H1 (cell line): Measurements from ENCODE around the gene RAB30. TPM values are rescaled to one million over a fixed set of nuclear protein-coding genes. Genes with fewer than 3 reads are reported as not detected.

Source experiments
- ATF2 ChIP-seq: IDR thresholded peaks from 2 replicates; pipeline ENCODE4 v1.6.1; 2012; ENCODE audit warnings: low read length, inconsistent platforms
- CHD7 ChIP-seq: fragments of 300-600 bp; sonication (generic); IDR thresholded peaks from 2 replicates; pipeline ENCODE4 v1.7.1; 2012; ENCODE audit warnings: low read length, moderate library complexity, mild to moderate bottlenecking, inconsistent platforms; ENCODE audit not compliant: insufficient replicate concordance
- KDM4A ChIP-seq: IDR thresholded peaks from one replicate; pipeline ENCODE4 v1.7.1; 2012; ENCODE audit warnings: low read depth, mild to moderate bottlenecking, moderate library complexity, low read length, inconsistent platforms; ENCODE audit not compliant: severe bottlenecking
- TAF7 ChIP-seq: optimal IDR thresholded peaks from 2 replicates; pipeline ENCODE3; 2011; ENCODE audit warnings: low read depth, mild to moderate bottlenecking, inconsistent platforms, low read length, moderate library complexity, borderline replicate concordance
- USF2 ChIP-seq: IDR thresholded peaks from 2 replicates; pipeline ENCODE4 v1.6.1; 2011; ENCODE audit warnings: low read length, improper control_type of control experiment
- polyA plus RNA-seq, 7 experiments: library from polyadenylated mRNA; depleted of rRNA in 3 of 7; stranded (reverse) in 5 of 7; unstranded in 2 of 7; fragments of >200 nt in 5 of 7; fragments of 200-250 nt in 2 of 7; gene quantifications; 1 replicate in 5 of 7; 2 replicates in 1 of 7; 4 replicates in 1 of 7; pipeline versions ENCODE4 v1.2.1 to v1.2.3, GENCODE V29; 2011 to 2013; ENCODE audit warnings: missing spikeins in 2 of 7, mixed read lengths in 2 of 7
- total RNA-seq: library from RNA; stranded (reverse); fragmentation: NEBNext Ultra II Directional; extraction: Animal tissue kit (Norgen Biotek cat#: 25700); gene quantifications from 2 replicates; pipeline ENCODE4 v1.2.1, GENCODE V29; 2021

The RAB30 gene
- total and polyA plus RNA-seq, 2 of the 8 experiments (the other 6 are each of a cell fraction or from before 2014, with no cell fraction given): 1.6 to 11.7 TPM

GRCh38 chr11:83034673-83035014 lies 37.1 kb downstream of the RAB30 start (continued):
- TF ChIP-seq TAF7 (no peak), USF2 (no peak), ATF2 (no peak), CHD7 (no peak), KDM4A (no peak)
- TF ChIP-seq, all 59 proteins: peak for 0
